ENCODE data around the gene GGT7.
"Not testable (repeated sequence)": the region's sequence is repeated elsewhere in the genome, so short reads cannot be mapped to it uniquely, and the experiment has no call there.

The GGT7 gene, protein sequence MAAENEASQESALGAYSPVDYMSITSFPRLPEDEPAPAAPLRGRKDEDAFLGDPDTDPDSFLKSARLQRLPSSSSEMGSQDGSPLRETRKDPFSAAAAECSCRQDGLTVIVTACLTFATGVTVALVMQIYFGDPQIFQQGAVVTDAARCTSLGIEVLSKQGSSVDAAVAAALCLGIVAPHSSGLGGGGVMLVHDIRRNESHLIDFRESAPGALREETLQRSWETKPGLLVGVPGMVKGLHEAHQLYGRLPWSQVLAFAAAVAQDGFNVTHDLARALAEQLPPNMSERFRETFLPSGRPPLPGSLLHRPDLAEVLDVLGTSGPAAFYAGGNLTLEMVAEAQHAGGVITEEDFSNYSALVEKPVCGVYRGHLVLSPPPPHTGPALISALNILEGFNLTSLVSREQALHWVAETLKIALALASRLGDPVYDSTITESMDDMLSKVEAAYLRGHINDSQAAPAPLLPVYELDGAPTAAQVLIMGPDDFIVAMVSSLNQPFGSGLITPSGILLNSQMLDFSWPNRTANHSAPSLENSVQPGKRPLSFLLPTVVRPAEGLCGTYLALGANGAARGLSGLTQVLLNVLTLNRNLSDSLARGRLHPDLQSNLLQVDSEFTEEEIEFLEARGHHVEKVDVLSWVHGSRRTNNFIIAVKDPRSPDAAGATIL

GRCh38 chr20:34872622-34873224, at the start of gene GGT7:
Gene GGT7, minus strand, starts transcription at chr20:34872856. Its CDS starts 41 bp downstream, at chr20:34872815.
- 0 out of 2 replicates have a peak within 1 kb of the TSS, but pooled peaks have one; percentile 4 for H3K9ac ChIP-seq (ENCODE audit: low read depth, low read length)
- peaks cover 25% of the 10 kb centered on the region for H3K4me1 ChIP-seq (ENCODE audit: control insufficient read depth, insufficient read depth, low read length)
- no peak within 1 kb of the TSS for H3K27ac ChIP-seq (ENCODE audit: low read depth, low read length)

DNA sequence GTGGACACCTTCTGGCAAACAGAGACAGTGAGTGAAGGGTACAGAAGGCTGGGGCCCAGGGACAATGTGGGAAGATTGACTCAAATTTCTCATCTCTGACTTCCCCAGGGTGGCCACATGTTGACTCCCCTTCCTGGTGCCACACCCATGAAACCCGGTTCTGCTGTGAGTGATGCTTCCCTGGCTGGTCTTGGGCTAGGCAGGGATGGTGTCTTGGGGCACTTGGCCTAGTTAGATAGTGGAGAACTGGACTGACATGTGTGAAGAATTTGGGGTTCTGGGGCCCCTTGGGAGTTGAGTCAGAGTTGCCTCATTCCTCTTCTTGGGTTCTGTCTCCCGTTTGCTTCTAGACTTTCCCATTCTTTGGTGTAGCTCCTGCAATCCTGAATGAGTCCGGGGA, 48.8 kb upstream of the GGT7 start:
- H3K9me3 ChIP-seq (ENCODE audit: control insufficient read depth, insufficient read depth, low read length) = no peaks in the 10 kb centered on the region
- H3K36me3 ChIP-seq (ENCODE audit: control insufficient read depth, insufficient read depth, low read length) = peaks cover 3% of the 10 kb centered on the region; the same call in 1 of the 2 replicates
- no peaks in the 10 kb centered on the region for H3K4me1 ChIP-seq (ENCODE audit: control insufficient read depth, insufficient read depth, low read length)
- no peak overlapping the region for H3K9ac ChIP-seq (ENCODE audit: low read depth, low read length)
- H3K27ac ChIP-seq (ENCODE audit: low read depth, low read length) = no peak overlapping the region
- no peaks in the 10 kb centered on the region for H3K27me3 ChIP-seq (ENCODE audit: control insufficient read depth, insufficient read depth, low read length)
- no peak overlapping the region for H3K4me3 ChIP-seq (ENCODE audit: low read depth, low read length)

More at GRCh38 chr20:34872622-34873224, at the start of gene GGT7:
- H3K9me3 ChIP-seq (ENCODE audit: control insufficient read depth, insufficient read depth, low read length) = no peaks in the 10 kb centered on the region
- H3K4me3 ChIP-seq (ENCODE audit: low read depth, low read length) = peak within 1 kb of the TSS; percentile 78
- peaks cover 28% of the 10 kb centered on the region for H3K27me3 ChIP-seq (ENCODE audit: control insufficient read depth, insufficient read depth, low read length)
- no peaks in the 10 kb centered on the region for H3K36me3 ChIP-seq (ENCODE audit: control insufficient read depth, insufficient read depth, low read length)

GRCh38 chr20:34920055-34920454, 47.4 kb upstream of the GGT7 start:
- H3K9ac ChIP-seq (ENCODE audit: low read depth, low read length) = no peak overlapping the region
- H3K27ac ChIP-seq (ENCODE audit: low read depth, low read length) = no peak overlapping the region
- H3K36me3 ChIP-seq (ENCODE audit: control insufficient read depth, insufficient read depth, low read length) = peaks cover 3% of the 10 kb centered on the region; the same call in 1 of the 2 replicates
- H3K27me3 ChIP-seq (ENCODE audit: control insufficient read depth, insufficient read depth, low read length) = no peaks in the 10 kb centered on the region
- H3K4me3 ChIP-seq (ENCODE audit: low read depth, low read length) = no peak overlapping the region
- H3K4me1 ChIP-seq (ENCODE audit: control insufficient read depth, insufficient read depth, low read length) = no peaks in the 10 kb centered on the region
- H3K9me3 ChIP-seq (ENCODE audit: control insufficient read depth, insufficient read depth, low read length) = no peaks in the 10 kb centered on the region

DNA sequence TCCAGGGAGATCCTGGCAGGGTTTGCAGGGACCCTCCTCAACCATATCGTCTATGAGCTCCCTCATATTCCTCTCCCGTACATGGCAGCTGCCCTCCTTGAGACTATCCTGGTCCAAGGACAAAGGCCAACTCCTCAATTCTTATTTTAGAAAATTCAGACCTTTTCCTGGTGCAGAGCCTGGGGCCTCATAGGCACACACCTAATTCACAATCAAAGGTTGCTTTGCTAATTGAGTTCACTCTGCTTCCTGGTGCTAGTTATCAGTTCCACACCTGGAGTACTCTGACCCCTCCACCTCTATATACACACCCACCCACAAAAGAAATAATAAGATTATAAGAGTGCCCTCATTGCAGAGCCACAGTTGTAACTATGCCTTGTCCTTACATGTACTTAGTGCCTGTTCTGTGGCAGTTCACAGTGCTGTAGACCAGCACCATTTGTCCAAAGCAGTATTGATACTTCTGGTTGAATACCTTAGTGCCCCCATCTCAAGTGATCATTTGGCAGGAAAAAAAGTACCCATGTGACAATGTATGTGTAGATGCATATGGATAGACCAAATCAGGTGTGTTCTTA, 44.2 kb upstream of the GGT7 start:
- no peak overlapping the region for H3K4me3 ChIP-seq (ENCODE audit: low read depth, low read length)
- no peaks in the 10 kb centered on the region for H3K9me3 ChIP-seq (ENCODE audit: control insufficient read depth, insufficient read depth, low read length)
- no peaks in the 10 kb centered on the region for H3K27me3 ChIP-seq (ENCODE audit: control insufficient read depth, insufficient read depth, low read length)
- H3K27ac ChIP-seq (ENCODE audit: low read depth, low read length) = no peak overlapping the region
- no peak overlapping the region for H3K9ac ChIP-seq (ENCODE audit: low read depth, low read length)
- no peaks in the 10 kb centered on the region for H3K4me1 ChIP-seq (ENCODE audit: control insufficient read depth, insufficient read depth, low read length)
- H3K36me3 ChIP-seq (ENCODE audit: control insufficient read depth, insufficient read depth, low read length) = no peaks in the 10 kb centered on the region

GRCh38 chr20:34915749-34916455, 43.2 kb upstream of the GGT7 start:
- Histone ChIP-seq H3K9me3 (ENCODE audit: control insufficient read depth, insufficient read depth, low read length) (no peaks in the 10 kb centered on the region), H3K4me3 (ENCODE audit: low read depth, low read length) (no peak overlapping the region), H3K27ac (ENCODE audit: low read depth, low read length) (no peak overlapping the region), H3K36me3 (ENCODE audit: control insufficient read depth, insufficient read depth, low read length) (no peaks in the 10 kb centered on the region), H3K9ac (ENCODE audit: low read depth, low read length) (no peak overlapping the region), H3K4me1 (ENCODE audit: control insufficient read depth, insufficient read depth, low read length) (no peaks in the 10 kb centered on the region), H3K27me3 (ENCODE audit: control insufficient read depth, insufficient read depth, low read length) (no peaks in the 10 kb centered on the region)

DNA sequence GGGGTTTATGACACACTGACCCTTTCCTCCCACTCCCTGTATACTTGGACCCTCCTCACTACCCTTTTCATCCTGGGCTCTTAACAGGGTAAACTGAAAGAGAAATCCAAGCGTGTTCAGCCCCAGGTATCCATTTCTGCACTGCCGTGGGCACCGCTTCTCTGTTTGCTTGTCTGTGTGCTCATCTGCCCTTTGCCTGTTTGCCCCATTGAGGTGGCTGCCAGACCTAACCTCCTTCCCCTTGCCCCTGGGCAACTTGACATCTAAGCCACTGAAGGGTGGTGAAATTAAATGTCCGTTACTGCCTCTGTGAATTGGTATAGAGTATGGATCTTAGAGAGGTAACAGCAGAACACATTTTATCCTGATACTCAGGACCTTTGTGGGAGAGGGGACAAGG, 42.5 kb upstream of the GGT7 start:
- Histone ChIP-seq H3K9me3 (ENCODE audit: control insufficient read depth, insufficient read depth, low read length) (no peaks in the 10 kb centered on the region), H3K4me1 (ENCODE audit: control insufficient read depth, insufficient read depth, low read length) (no peaks in the 10 kb centered on the region), H3K27me3 (ENCODE audit: control insufficient read depth, insufficient read depth, low read length) (no peaks in the 10 kb centered on the region), H3K27ac (ENCODE audit: low read depth, low read length) (no peak overlapping the region), H3K36me3 (ENCODE audit: control insufficient read depth, insufficient read depth, low read length) (no peaks in the 10 kb centered on the region), H3K9ac (ENCODE audit: low read depth, low read length) (no peak overlapping the region), H3K4me3 (ENCODE audit: low read depth, low read length) (no peak overlapping the region)

DNA sequence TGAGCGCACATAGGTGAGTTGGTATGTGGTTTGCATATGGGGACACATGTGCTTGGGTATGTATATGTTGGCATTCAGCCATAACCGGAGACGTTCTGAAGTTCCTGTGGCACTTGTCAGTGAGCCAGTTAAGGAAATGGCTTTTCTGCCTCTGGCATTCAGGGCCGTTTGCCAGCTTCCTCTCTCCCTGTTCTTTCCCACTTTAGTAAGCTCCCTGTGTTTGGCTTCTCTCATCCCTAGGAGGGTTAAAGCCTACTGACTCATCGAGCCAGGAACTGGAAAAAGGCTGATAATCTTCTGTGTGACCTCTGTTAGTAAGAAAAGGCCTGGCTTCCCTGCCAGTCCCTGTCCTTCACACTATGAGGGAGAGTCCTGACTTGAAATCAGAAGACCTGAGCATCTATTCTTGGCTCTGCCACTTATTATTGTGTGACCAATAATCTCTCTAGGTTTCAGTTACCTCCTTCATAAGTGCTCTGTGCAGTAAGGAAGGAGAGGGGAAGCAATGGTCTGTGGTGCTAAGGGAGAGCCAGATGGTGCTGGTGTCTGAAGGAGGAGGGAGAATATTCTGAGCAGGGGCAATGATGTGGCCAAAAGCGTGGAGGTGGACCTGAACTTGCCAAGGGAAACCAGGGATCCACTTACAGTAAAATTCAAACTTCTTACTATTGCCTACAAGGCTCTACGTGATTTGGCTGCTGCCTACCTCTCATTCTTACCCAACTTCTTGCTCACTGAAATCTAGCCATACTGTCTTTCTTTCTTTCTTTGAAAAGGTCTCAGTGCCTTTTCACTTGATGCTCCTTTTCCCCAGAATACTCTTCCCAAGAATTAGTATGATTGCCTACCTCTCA, 35.2 kb upstream of the GGT7 start:
- Histone ChIP-seq H3K27ac (ENCODE audit: low read depth, low read length) (no peak overlapping the region), H3K4me3 (ENCODE audit: low read depth, low read length) (no peak overlapping the region), H3K9ac (ENCODE audit: low read depth, low read length) (no peak overlapping the region), H3K4me1 (ENCODE audit: control insufficient read depth, insufficient read depth, low read length) (no peaks in the 10 kb centered on the region), H3K36me3 (ENCODE audit: control insufficient read depth, insufficient read depth, low read length) (no peaks in the 10 kb centered on the region), H3K9me3 (ENCODE audit: control insufficient read depth, insufficient read depth, low read length) (no peaks in the 10 kb centered on the region), H3K27me3 (ENCODE audit: control insufficient read depth, insufficient read depth, low read length) (no peaks in the 10 kb centered on the region)

DNA sequence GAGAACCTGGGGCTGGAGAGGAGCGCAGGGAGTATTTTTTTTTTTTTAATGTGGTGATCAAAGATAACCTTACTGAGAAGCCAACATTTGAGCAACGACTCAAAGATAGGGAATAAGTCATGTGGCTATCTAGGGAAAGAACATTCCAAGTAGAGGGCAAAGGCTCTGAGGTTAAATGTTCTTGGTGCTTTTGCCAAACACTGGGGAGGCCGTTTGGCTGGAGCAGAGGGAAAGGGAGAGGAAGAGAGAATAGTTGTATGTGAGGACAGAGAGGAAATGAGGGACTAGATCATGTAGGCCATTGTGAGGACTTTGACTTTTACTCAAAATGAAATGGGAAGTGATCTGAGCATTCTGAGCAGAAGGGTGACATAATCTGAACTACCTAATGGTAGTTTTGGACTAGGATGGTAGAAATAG, 31.6 kb upstream of the GGT7 start:
- no peak overlapping the region for H3K27ac ChIP-seq (ENCODE audit: low read depth, low read length)
- H3K9ac ChIP-seq (ENCODE audit: low read depth, low read length) = no peak overlapping the region
- no peaks in the 10 kb centered on the region for H3K27me3 ChIP-seq (ENCODE audit: control insufficient read depth, insufficient read depth, low read length)
- no peaks in the 10 kb centered on the region for H3K9me3 ChIP-seq (ENCODE audit: control insufficient read depth, insufficient read depth, low read length)
- no peaks in the 10 kb centered on the region for H3K4me1 ChIP-seq (ENCODE audit: control insufficient read depth, insufficient read depth, low read length)
- no peaks in the 10 kb centered on the region for H3K36me3 ChIP-seq (ENCODE audit: control insufficient read depth, insufficient read depth, low read length)
- H3K4me3 ChIP-seq (ENCODE audit: low read depth, low read length) = no peak overlapping the region

DNA sequence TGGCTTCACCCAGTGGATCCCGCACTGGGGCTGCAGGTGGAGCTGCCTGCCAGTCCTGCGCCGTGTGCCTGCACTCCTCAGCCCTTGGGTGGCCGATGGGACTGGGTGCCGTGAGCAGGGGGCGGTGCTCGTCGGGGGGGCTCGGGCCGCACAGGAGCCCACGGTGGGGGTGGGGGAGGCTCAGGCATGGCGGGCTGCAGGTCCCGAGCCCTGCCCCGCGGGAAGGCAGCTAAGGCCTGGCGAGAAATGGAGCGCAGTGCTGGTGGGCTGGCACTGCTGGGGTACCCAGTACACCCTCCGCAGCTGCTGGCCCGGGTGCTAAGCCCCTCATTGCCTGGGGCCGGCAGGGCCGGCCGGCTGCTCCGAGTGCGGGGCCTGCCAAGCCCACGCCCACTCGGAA, 26.1 kb upstream of the GGT7 start:
- H3K27me3 ChIP-seq (ENCODE audit: control insufficient read depth, insufficient read depth, low read length); H3K4me1 ChIP-seq (ENCODE audit: control insufficient read depth, insufficient read depth, low read length); H3K9me3 ChIP-seq (ENCODE audit: control insufficient read depth, insufficient read depth, low read length); H3K9ac ChIP-seq (ENCODE audit: low read depth, low read length); H3K27ac ChIP-seq (ENCODE audit: low read depth, low read length); H3K4me3 ChIP-seq (ENCODE audit: low read depth, low read length); H3K36me3 ChIP-seq (ENCODE audit: control insufficient read depth, insufficient read depth, low read length): not testable (repeated sequence)

DNA sequence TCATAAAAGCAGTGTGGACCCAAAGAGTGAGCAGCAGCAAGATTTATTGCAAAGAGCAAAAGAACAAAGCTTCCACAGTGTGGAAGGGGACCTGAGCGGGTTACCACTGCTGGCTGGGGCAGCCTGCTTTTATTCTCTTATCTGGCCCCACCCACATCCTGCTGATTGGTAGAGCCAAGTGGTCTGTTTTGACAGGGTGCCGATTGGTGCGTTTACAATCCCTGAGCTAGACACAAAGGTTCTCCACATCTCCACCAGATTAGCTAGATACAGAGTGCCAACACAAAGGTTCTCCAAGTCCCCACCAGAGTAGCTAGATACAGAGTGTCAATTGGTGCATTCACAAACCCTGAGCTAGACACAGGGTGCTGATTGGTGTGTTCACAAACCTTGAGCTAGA, 25.5 kb upstream of the GGT7 start:
- not testable (repeated sequence) for H3K9ac ChIP-seq (ENCODE audit: low read depth, low read length); H3K27ac ChIP-seq (ENCODE audit: low read depth, low read length); H3K36me3 ChIP-seq (ENCODE audit: control insufficient read depth, insufficient read depth, low read length); H3K27me3 ChIP-seq (ENCODE audit: control insufficient read depth, insufficient read depth, low read length); H3K4me1 ChIP-seq (ENCODE audit: control insufficient read depth, insufficient read depth, low read length); H3K9me3 ChIP-seq (ENCODE audit: control insufficient read depth, insufficient read depth, low read length); H3K4me3 ChIP-seq (ENCODE audit: low read depth, low read length)

All from HUES48 (cell line).